ENCODE data around the gene IGLON5. TPM values are rescaled to one million over a fixed set of nuclear protein-coding genes. Genes with fewer than 3 reads are reported as not detected.

Gene IGLON5
- total RNA-seq, 2 experiments from 2014 or later, result 0.07 to 0.24 TPM

GRCh38 chr19:51294211-51294976 lies 17.1 kb upstream of the IGLON5 start:
- no peak overlapping the region for H3K27ac Mint-ChIP-seq
- H3K36me3 Mint-ChIP-seq, result no peaks in the 10 kb centered on the region
- H3K9me3 Mint-ChIP-seq, result no peaks in the 10 kb centered on the region
- no peak for DNase-seq
- H3K4me1 Mint-ChIP-seq (ENCODE audit: low read depth), result no peaks in the 10 kb centered on the region
- CTCF ChIA-PET, result no interaction called here
- intact Hi-C loops (cut with micrococcal nuclease), result no loop called here
- H3K27me3 Mint-ChIP-seq, result peaks cover 14% of the 10 kb centered on the region
- H3K4me3 Mint-ChIP-seq, result no peak overlapping the region
- POLR2A ChIA-PET, result no interaction called here

DNA sequence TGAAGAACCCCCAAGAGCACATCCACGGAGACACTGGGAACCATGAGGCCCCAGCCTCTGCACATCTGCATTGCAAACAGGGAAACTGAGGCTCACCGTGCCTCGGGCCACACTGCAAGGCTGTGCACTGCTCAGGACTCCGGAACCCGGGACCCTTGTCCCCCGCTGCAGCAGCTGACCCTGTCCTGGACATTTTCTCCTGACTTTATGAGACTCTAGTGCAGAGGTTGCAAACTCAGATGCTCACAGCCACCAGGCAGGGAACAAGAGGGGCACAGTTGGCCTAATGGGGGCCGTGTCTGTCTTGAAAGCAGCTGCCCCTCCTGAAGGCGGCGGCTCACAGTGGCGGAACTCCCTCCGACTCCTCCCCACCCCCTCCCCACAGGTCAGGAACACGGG lies 16.5 kb upstream of the IGLON5 start:
- POLR2A ChIA-PET, result no interaction called here
- intact Hi-C loops (cut with micrococcal nuclease), result no loop called here
- H3K36me3 Mint-ChIP-seq, result no peaks in the 10 kb centered on the region
- no peaks in the 10 kb centered on the region for H3K4me1 Mint-ChIP-seq (ENCODE audit: low read depth)
- no peak for DNase-seq
- H3K27ac Mint-ChIP-seq, result no peak overlapping the region
- H3K27me3 Mint-ChIP-seq, result peaks cover 16% of the 10 kb centered on the region
- H3K9me3 Mint-ChIP-seq, result no peaks in the 10 kb centered on the region
- no peak overlapping the region for H3K4me3 Mint-ChIP-seq
- CTCF ChIA-PET, result no interaction called here

- no peaks in the 10 kb centered on the region for H3K9me3 Mint-ChIP-seq
- no peaks in the 10 kb centered on the region for H3K36me3 Mint-ChIP-seq
- H3K27ac Mint-ChIP-seq, result no peak overlapping the region
- H3K27me3 Mint-ChIP-seq, result peaks cover 14% of the 10 kb centered on the region
- POLR2A ChIA-PET, result no interaction called here
- intact Hi-C loops (cut with micrococcal nuclease), result no loop called here
- no peak overlapping the region for H3K4me3 Mint-ChIP-seq
- no peak for DNase-seq
- CTCF ChIA-PET, result interaction anchor here (0.6 kb wide), 1 partner anchor 103 kb away, joined by 3 read pairs; no protein-coding TSS in a partner anchor
- no peaks in the 10 kb centered on the region for H3K4me1 Mint-ChIP-seq (ENCODE audit: low read depth)
Measured at GRCh38 chr19:51295382-51296126, 15.9 kb upstream of the IGLON5 start.

- POLR2A ChIA-PET, result no interaction called here
Measured at GRCh38 chr19:51296336-51297093, 14.9 kb upstream of the IGLON5 start.

GRCh38 chr19:51297406-51297805 lies 14.0 kb upstream of the IGLON5 start:
- no peak overlapping the region for H3K4me3 Mint-ChIP-seq
- H3K27ac Mint-ChIP-seq, result no peak overlapping the region
- intact Hi-C loops (cut with micrococcal nuclease), result no loop called here
- H3K9me3 Mint-ChIP-seq, result peaks cover 5% of the 10 kb centered on the region
- CTCF ChIA-PET, result no interaction called here
- no peaks in the 10 kb centered on the region for H3K36me3 Mint-ChIP-seq
- H3K4me1 Mint-ChIP-seq (ENCODE audit: low read depth), result no peaks in the 10 kb centered on the region
- POLR2A ChIA-PET, result no interaction called here
- no peak for DNase-seq
- peaks cover 14% of the 10 kb centered on the region for H3K27me3 Mint-ChIP-seq

More at GRCh38 chr19:51296336-51297093, 14.9 kb upstream of the IGLON5 start:
- Mint-ChIP-seq H3K9me3 (peaks cover 2% of the 10 kb centered on the region), H3K4me1 (ENCODE audit: low read depth) (no peaks in the 10 kb centered on the region), H3K27ac (no peak overlapping the region), H3K4me3 (no peak overlapping the region), H3K27me3 (peaks cover 14% of the 10 kb centered on the region), H3K36me3 (no peaks in the 10 kb centered on the region)
- CTCF ChIA-PET, result interaction anchor here (0.6 kb wide), 2 partner anchors 102 to 137 kb away, joined by 3 read pairs; no protein-coding TSS in a partner anchor
- no peak for DNase-seq
- intact Hi-C loops (cut with micrococcal nuclease), result no loop called here

GRCh38 chr19:51301266-51301665 lies 10.2 kb upstream of the IGLON5 start:
- Mint-ChIP-seq H3K9me3 (peaks cover 20% of the 10 kb centered on the region), H3K27me3 (peaks cover 17% of the 10 kb centered on the region), H3K4me3 (no peak overlapping the region), H3K27ac (no peak overlapping the region), H3K4me1 (ENCODE audit: low read depth) (no peaks in the 10 kb centered on the region), H3K36me3 (no peaks in the 10 kb centered on the region)
- CTCF ChIA-PET, result no interaction called here
- intact Hi-C loops (cut with micrococcal nuclease), result no loop called here
- DNase-seq, result no peak
- POLR2A ChIA-PET, result no interaction called here

- POLR2A ChIA-PET, result no interaction called here
- intact Hi-C loops (cut with micrococcal nuclease), result no loop called here
- Mint-ChIP-seq H3K4me1 (ENCODE audit: low read depth) (no peaks in the 10 kb centered on the region), H3K9me3 (peaks cover 37% of the 10 kb centered on the region), H3K36me3 (no peaks in the 10 kb centered on the region), H3K27ac (no peak overlapping the region), H3K4me3 (no peak overlapping the region), H3K27me3 (peaks cover 38% of the 10 kb centered on the region)
- no peak for DNase-seq
- CTCF ChIA-PET, result no interaction called here
Measured at GRCh38 chr19:51305479-51305878, 6.0 kb upstream of the IGLON5 start.

DNA sequence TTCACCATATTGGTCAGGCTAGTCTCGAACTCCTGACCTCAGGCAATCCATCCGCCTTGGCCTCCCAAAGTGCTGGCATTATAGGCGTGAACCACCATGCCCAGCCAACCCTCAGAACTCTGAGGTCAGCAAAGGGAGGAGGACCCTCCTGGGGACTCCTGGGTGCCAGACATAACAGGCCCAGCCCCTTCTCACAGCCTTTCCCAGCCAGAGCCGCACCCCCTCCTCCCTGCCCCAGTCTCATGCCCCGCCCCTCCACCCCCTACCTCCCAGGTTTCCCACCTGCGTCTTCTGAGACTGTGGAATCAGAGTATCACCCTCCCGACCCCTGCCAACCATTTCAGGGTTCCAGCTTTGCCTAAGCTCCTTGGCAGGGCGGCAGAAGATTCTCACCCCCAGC lies 5.2 kb downstream of the IGLON5 start:
- Mint-ChIP-seq H3K36me3 (no peaks in the 10 kb centered on the region), H3K9me3 (no peaks in the 10 kb centered on the region), H3K4me1 (ENCODE audit: low read depth) (peaks cover 2% of the 10 kb centered on the region), H3K27ac (no peak overlapping the region), H3K27me3 (peaks cover 29% of the 10 kb centered on the region), H3K4me3 (no peak overlapping the region)
- intact Hi-C loops (cut with micrococcal nuclease), result no loop called here
- ChIA-PET CTCF (no interaction called here), POLR2A (no interaction called here)
- no peak for DNase-seq

GRCh38 chr19:51317376-51317775 lies 5.9 kb downstream of the IGLON5 start:
- Mint-ChIP-seq H3K4me3 (no peak overlapping the region), H3K27ac (no peak overlapping the region)
- CTCF ChIA-PET, result no interaction called here

DNA sequence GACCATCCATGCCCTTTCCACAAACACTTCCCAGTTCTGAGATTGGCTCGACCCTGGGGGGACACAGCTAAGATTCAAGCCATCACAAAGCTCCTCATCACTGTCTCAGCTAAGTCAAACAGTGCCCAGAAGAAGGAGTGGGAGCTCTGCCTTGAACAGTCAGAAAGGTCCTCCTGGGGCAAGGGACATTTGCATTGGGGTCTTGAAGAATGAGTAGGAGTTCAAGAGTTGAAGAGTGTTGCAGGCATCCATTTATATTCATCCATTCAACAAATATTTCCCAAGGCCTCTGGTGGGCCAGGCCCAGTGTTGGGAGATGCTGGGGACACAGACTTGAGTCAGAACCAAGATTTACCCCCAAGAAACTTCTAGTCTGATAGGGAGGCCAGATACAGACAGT lies 6.5 kb downstream of the IGLON5 start:
- H3K4me3 Mint-ChIP-seq, result no peak overlapping the region
- peaks cover 26% of the 10 kb centered on the region for H3K27me3 Mint-ChIP-seq
- no peak for DNase-seq
- H3K36me3 Mint-ChIP-seq, result no peaks in the 10 kb centered on the region
- no peak overlapping the region for H3K27ac Mint-ChIP-seq
- H3K4me1 Mint-ChIP-seq (ENCODE audit: low read depth), result peaks cover 2% of the 10 kb centered on the region
- intact Hi-C loops (cut with micrococcal nuclease), result no loop called here
- POLR2A ChIA-PET, result no interaction called here
- no peaks in the 10 kb centered on the region for H3K9me3 Mint-ChIP-seq
- CTCF ChIA-PET, result no interaction called here

More at GRCh38 chr19:51317376-51317775, 5.9 kb downstream of the IGLON5 start:
- no peaks in the 10 kb centered on the region for H3K9me3 Mint-ChIP-seq
- peaks cover 26% of the 10 kb centered on the region for H3K27me3 Mint-ChIP-seq
- H3K4me1 Mint-ChIP-seq (ENCODE audit: low read depth), result peaks cover 2% of the 10 kb centered on the region
- intact Hi-C loops (cut with micrococcal nuclease), result no loop called here
- H3K36me3 Mint-ChIP-seq, result no peaks in the 10 kb centered on the region
- no peak for DNase-seq
- POLR2A ChIA-PET, result no interaction called here

- Mint-ChIP-seq H3K27me3 (peaks cover 27% of the 10 kb centered on the region), H3K4me3 (no peak overlapping the region), H3K9me3 (no peaks in the 10 kb centered on the region), H3K36me3 (no peaks in the 10 kb centered on the region), H3K4me1 (ENCODE audit: low read depth) (no peaks in the 10 kb centered on the region), H3K27ac (no peak overlapping the region)
- DNase-seq, result no peak
- ChIA-PET POLR2A (no interaction called here), CTCF (no interaction called here)
- intact Hi-C loops (cut with micrococcal nuclease), result no loop called here
Measured at GRCh38 chr19:51318687-51319648, 7.5 kb downstream of the IGLON5 start.

Measured in activated CD4-positive, alpha-beta memory T cell treated with anti-CD3 and anti-CD28 coated beads for 36 hours (primary cell).